Stimulated activated CD4-positive, alpha-beta T cell treated with anti-CD3 and anti-CD28 coated beads, Interleukin-4, amount 100 ng/mL, for 48 hours (primary cell): ENCODE measurements around the gene SH2B2.
"Not testable (repeated sequence)": the region's sequence is repeated elsewhere in the genome, so short reads cannot be mapped to it uniquely, and the experiment has no call there.

Source experiments
- DNase-seq, 2 donors: peaks; one replicate each; pipeline ENCODE4 v3.0.0-alpha.2; 2020; ENCODE audit warnings: low read depth in 2 of 2

Gene SH2B2

GRCh38 chr7:102337002-102337401, 50.3 kb downstream of the SH2B2 start:
- DNase-seq: not testable (repeated sequence)

- DNase-seq: not testable (repeated sequence)
Observed at GRCh38 chr7:102337420-102337819, 50.8 kb downstream of the SH2B2 start.

- DNase-seq: not testable (repeated sequence)
Observed at GRCh38 chr7:102340599-102341368, 54.1 kb downstream of the SH2B2 start.

GRCh38 chr7:102346983-102347382, 60.3 kb downstream of the SH2B2 start:
- DNase-seq: not testable (repeated sequence)

- DNase-seq: not testable (repeated sequence)
Observed at GRCh38 chr7:102356344-102356743, 69.7 kb downstream of the SH2B2 start, which contains the start of gene SPDYE6. SPDYE6 (minus strand) TSS chr7:102356444; CDS start chr7:102356023, 421 bp downstream.

GRCh38 chr7:102363549-102364393, 77.1 kb downstream of the SH2B2 start:
- DNase-seq: peak; percentile 83 to 91

GRCh38 chr7:102364394-102364886, 77.8 kb downstream of the SH2B2 start:
- DNase-seq: not testable (repeated sequence)

- not testable (repeated sequence) for DNase-seq
Observed at GRCh38 chr7:102365390-102365789, 78.7 kb downstream of the SH2B2 start.

- DNase-seq: not testable (repeated sequence)
Observed at GRCh38 chr7:102370038-102370437, 83.4 kb downstream of the SH2B2 start.
